IMR-90 (cell line): ENCODE results near the gene GJC1. TPM values are rescaled to one million over a fixed set of nuclear protein-coding genes. Genes with fewer than 3 reads are reported as not detected.

Experiments used
- ATAC-seq: fragments of 200-7000 bp; cut with Tn5 transposase; 2 replicates; pipeline ENCODE4 v1.9.1; 2020; ENCODE audit warnings: low read depth, mild to moderate bottlenecking, moderate library complexity
- BruUV-seq: library from RNA; stranded (reverse); fragments of 400-500 nt; replicated peaks from 2 replicates; lab custom pipeline; 2021; lab: Mats Ljungman, UMichigan
- CTCF ChIA-PET: fragments of 300-600 bp; formaldehyde crosslinking; extraction: SDS; loops from one replicate; lab custom pipeline; 2021; ENCODE audit warnings: antibody characterized with exemption; lab: Yijun Ruan, JAX
- POLR2A ChIA-PET: fragments of 300-600 bp; sonication (Branson Sonifier 250); formaldehyde crosslinking; loops from one replicate; lab custom pipeline; 2022; ENCODE audit warnings: antibody characterized with exemption; ENCODE audit not compliant: unreplicated experiment; lab: Charles Lee
- DNase-seq: peaks from one replicate; pipeline ENCODE4 v3.0.0; 2013
- H2AFZ ChIP-seq: replicated peaks from 2 replicates; pipeline ENCODE3; 2013; ENCODE audit warnings: low read length, mild to moderate bottlenecking; ENCODE audit not compliant: poor library complexity
- H2AK5ac ChIP-seq: 2 replicates; pipeline ENCODE4 v1.6.1; 2013; ENCODE audit warnings: low read depth, low read length, inconsistent platforms
- H2AK9ac ChIP-seq: replicated peaks from 2 replicates; pipeline ENCODE3; 2013; ENCODE audit warnings: mild to moderate bottlenecking, low read depth, low read length, moderate library complexity; ENCODE audit not compliant: poor library complexity
- H2BK120ac ChIP-seq: 2 replicates; pipeline ENCODE4 v1.6.1; 2013; ENCODE audit warnings: low read depth, low read length, inconsistent platforms
- H2BK15ac ChIP-seq: 3 replicates; pipeline ENCODE4 v1.6.1; 2013; ENCODE audit warnings: low read depth, low read length, inconsistent platforms
- H2BK20ac ChIP-seq: 2 replicates; pipeline ENCODE4 v1.6.1; 2013; ENCODE audit warnings: low read depth, mild to moderate bottlenecking, inconsistent platforms, low read length, moderate library complexity
- H2BK5ac ChIP-seq: 2 replicates; pipeline ENCODE4 v1.6.1; 2013; ENCODE audit warnings: mild to moderate bottlenecking, low read depth, low read length, inconsistent platforms; ENCODE audit not compliant: poor library complexity, severe bottlenecking
- H3K14ac ChIP-seq: replicated peaks from 2 replicates; pipeline ENCODE4 v1.6.1; 2013; ENCODE audit warnings: low read depth, low read length, inconsistent platforms
- H3K18ac ChIP-seq: 2 replicates; pipeline ENCODE4 v1.6.1; 2013; ENCODE audit warnings: low read depth, low read length, control low read depth
- H3K23ac ChIP-seq: 2 replicates; pipeline ENCODE4 v1.6.1; 2013; ENCODE audit warnings: low read depth, low read length, inconsistent platforms
- H3K27ac ChIP-seq: 2 replicates; pipeline ENCODE4 v1.5.1; 2013; ENCODE audit warnings: mild to moderate bottlenecking, control low read depth, low read length; ENCODE audit not compliant: insufficient read depth
- H3K27me3 ChIP-seq: 2 replicates; pipeline ENCODE4 v1.6.1; 2013; ENCODE audit warnings: low read length; ENCODE audit not compliant: control insufficient read depth, insufficient read depth
- H3K36me3 ChIP-seq: 2 replicates; pipeline ENCODE4 v1.6.1; 2013; ENCODE audit warnings: low read length, mixed read lengths; ENCODE audit not compliant: control insufficient read depth, insufficient read depth
- H3K4ac ChIP-seq: 2 replicates; pipeline ENCODE4 v1.6.1; 2013; ENCODE audit warnings: low read depth, low read length, inconsistent platforms
- H3K4me1 ChIP-seq: 2 replicates; pipeline ENCODE4 v1.6.1; 2013; ENCODE audit warnings: low read length, mixed read lengths; ENCODE audit not compliant: control insufficient read depth, insufficient read depth
- H3K4me2 ChIP-seq: 2 replicates; pipeline ENCODE4 v1.6.1; 2013; ENCODE audit warnings: low read depth, mild to moderate bottlenecking, control low read depth, low read length, moderate library complexity
- H3K4me3 ChIP-seq: 2 replicates; pipeline ENCODE4 v1.5.1; 2013; ENCODE audit warnings: low read depth, mild to moderate bottlenecking, control low read depth, low read length, moderate library complexity; ENCODE audit not compliant: insufficient read depth
- H3K56ac ChIP-seq: 2 replicates; pipeline ENCODE4 v1.6.1; 2013; ENCODE audit warnings: low read length, inconsistent platforms; ENCODE audit not compliant: insufficient read depth; ENCODE audit errors: extremely low read depth
- H3K79me1 ChIP-seq, 2 experiments: 2 replicates each; pipeline ENCODE4 v1.6.1; 2013; ENCODE audit warnings: low read length in 2 of 2, inconsistent platforms in 1 of 2, low read depth in 1 of 2
- H3K9ac ChIP-seq: 2 replicates; pipeline ENCODE4 v1.6.1; 2013; ENCODE audit warnings: low read depth, low read length, control low read depth
- H3K9me1 ChIP-seq: 2 replicates; pipeline ENCODE4 v1.6.1; 2013; ENCODE audit warnings: low read length, inconsistent platforms; ENCODE audit not compliant: insufficient read depth
- H3K9me3 ChIP-seq: 2 replicates; pipeline ENCODE4 v1.6.1; 2013; ENCODE audit warnings: low read length; ENCODE audit not compliant: control insufficient read depth, insufficient read depth
- H4K20me1 ChIP-seq: 2 replicates; pipeline ENCODE4 v1.6.1; 2013; ENCODE audit warnings: low read length, inconsistent platforms; ENCODE audit not compliant: insufficient read depth
- H4K5ac ChIP-seq: 2 replicates; pipeline ENCODE4 v1.6.1; 2013; ENCODE audit warnings: mild to moderate bottlenecking, low read depth, low read length, control low read depth
- H4K8ac ChIP-seq, 2 experiments: 2 replicates each; pipeline ENCODE4 v1.6.1; 2013; ENCODE audit warnings: low read depth in 2 of 2, low read length in 2 of 2, control low read depth in 1 of 2, inconsistent platforms in 1 of 2
- H4K91ac ChIP-seq: 2 replicates; pipeline ENCODE4 v1.6.1; 2013; ENCODE audit warnings: low read depth, low read length, inconsistent platforms; ENCODE audit not compliant: insufficient read depth
- BHLHE40 ChIP-seq: fragments of 150-350 bp; IDR thresholded peaks from 2 replicates; pipeline ENCODE4 v1.6.1; 2016; ENCODE audit warnings: mild to moderate bottlenecking, low read depth, low read length
- CEBPB ChIP-seq: IDR thresholded peaks from 2 replicates; pipeline ENCODE4 v1.6.1; 2012; ENCODE audit warnings: low read depth, low read length, improper control_type of control experiment
- CTCF ChIP-seq: conservative IDR thresholded peaks from 2 replicates; pipeline ENCODE4 v1.5.1; 2012; ENCODE audit warnings: mild to moderate bottlenecking, low read depth, low read length, improper control_type of control experiment
- MXI1 ChIP-seq: IDR thresholded peaks from 2 replicates; pipeline ENCODE4 v1.6.1; 2012; ENCODE audit warnings: low read depth, mild to moderate bottlenecking, low read length, moderate library complexity, borderline replicate concordance
- NFE2L2 ChIP-seq: fragments of 150-350 bp; IDR thresholded peaks from 2 replicates; pipeline ENCODE4 v1.6.1; 2016; ENCODE audit warnings: low read depth, mild to moderate bottlenecking, low read length
- RAD21 ChIP-seq: IDR thresholded peaks from 2 replicates; pipeline ENCODE4 v1.6.1; 2012; ENCODE audit warnings: low read length, improper control_type of control experiment
- RCOR1 ChIP-seq: IDR thresholded peaks from 2 replicates; pipeline ENCODE4 v1.6.1; 2012; ENCODE audit warnings: mild to moderate bottlenecking, low read length, improper control_type of control experiment; ENCODE audit not compliant: insufficient replicate concordance
- WGBS, 2 experiments: methylation state at CpG; one replicate each; pipeline versions ENCODE4 v1.1.5 to v1.1.7; 2013; ENCODE audit warnings: missing lambda C conversion rate in 2 of 2; ENCODE audit not compliant: insufficient read length in 1 of 2; ENCODE audit errors: extremely low coverage in 2 of 2; 5-methylcytosine and 5-hydroxymethylcytosine counted together
- dilution Hi-C: fragments of 300-500 bp; cut with HindIII; formaldehyde crosslinking; loops from one replicate; pipeline ENCODE4 v1.14.3; 2018; ENCODE audit warnings: low sequenced_read_pairs; ENCODE audit not compliant: unreplicated experiment
- in situ Hi-C: fragments of 300-500 bp; cut with MboI; formaldehyde crosslinking; loops from 3 replicates; pipeline ENCODE4 v1.14.3; 2019; ENCODE audit warnings: low sequenced_read_pairs, inconsistent platforms, mixed read lengths
- intact Hi-C: fragments of 100-400 bp; cut with micrococcal nuclease; formaldehyde crosslinking; loops from 2 replicates; pipeline ENCODE4 v1.10.0; 2022
- polyA plus RNA-seq, 3 experiments: library from polyadenylated mRNA; depleted of rRNA; stranded (reverse); fragments of >200 nt; gene quantifications; 2 replicates each; pipeline ENCODE4 v1.2.3, GENCODE V29; 2012; ENCODE audit warnings: low replicate concordance in 1 of 3
- total RNA-seq: library from RNA; depleted of rRNA; stranded (reverse); fragments of >200 nt; gene quantifications from 2 replicates; pipeline ENCODE4 v1.2.3, GENCODE V29; 2012
- TF ChIP-seq, protein P1 (sequence below): fragments of 150-350 bp; IDR thresholded peaks from 2 replicates; pipeline ENCODE4 v1.6.1; 2016; ENCODE audit warnings: low read depth, mild to moderate bottlenecking, low read length, moderate library complexity, borderline replicate concordance

The GJC1 gene
- total and polyA plus RNA-seq, 2 of the 4 experiments (the other 2 are of a cell fraction), result 23.9 to 69.7 TPM

DNA sequence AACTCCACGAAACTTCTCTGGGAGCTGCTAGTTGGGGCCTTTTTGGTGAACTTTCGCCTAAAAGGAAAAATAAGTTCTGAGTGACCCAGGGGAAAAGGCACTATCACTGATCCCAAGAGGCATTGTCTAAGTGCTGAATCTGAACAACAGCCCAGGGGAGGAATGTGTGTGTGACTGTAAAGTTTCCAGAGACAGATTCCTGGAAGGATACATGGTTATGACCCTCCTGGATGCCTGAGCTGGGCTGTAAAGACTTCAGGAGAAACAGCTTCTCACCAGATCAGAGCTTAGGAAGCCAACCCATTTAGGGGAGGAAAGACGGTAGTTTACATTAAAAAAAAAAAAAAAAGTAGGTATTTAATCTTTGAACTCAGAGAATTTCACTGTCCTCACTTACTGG lies 37.8 kb upstream of the GJC1 start:
- in situ Hi-C loops (no loop called here), dilution Hi-C loops (no loop called here), intact Hi-C loops (no loop called here)
- Histone ChIP-seq H3K27me3 (no peaks in the 10 kb centered on the region), H3K14ac (no peak overlapping the region), H3K4ac (no peak overlapping the region), H2BK120ac (no peak overlapping the region), H3K9me3 (no peaks in the 10 kb centered on the region), H3K23ac (no peak overlapping the region), H3K4me2 (no peak overlapping the region), H2BK15ac (no peak overlapping the region), H2AFZ (no peak overlapping the region), H3K4me1 (no peaks in the 10 kb centered on the region), H4K8ac (no peak overlapping the region), H3K9me1 (no peaks in the 10 kb centered on the region), H3K4me3 (no peak overlapping the region), H2BK20ac (no peak overlapping the region), H3K27ac (no peak overlapping the region), H4K20me1 (no peaks in the 10 kb centered on the region; the same call in 1 of the 2 replicates), H3K56ac (no peak overlapping the region), H2AK5ac (no peak overlapping the region), H3K79me1 (peaks cover 0 to 11% of the 10 kb centered on the region in 2 experiments; a peak in 1 of 4 replicates), H2AK9ac (no peak overlapping the region), H2BK5ac (no peak overlapping the region), H3K36me3 (peaks cover 50% of the 10 kb centered on the region), H4K91ac (no peak overlapping the region), H3K9ac (no peak overlapping the region), H4K5ac (no peak overlapping the region), H3K18ac (no peak overlapping the region)
- DNase-seq (no peak), ATAC-seq (no peak)
- WGBS, 2 experiments, result 100% methylated on average over 2 of the region's 3 CpGs; no CpG with 5 or more reads in 1 of the 2 experiments
- no peak for TF ChIP-seq CEBPB
- no peak for TF ChIP-seq BHLHE40
- no peak for TF ChIP-seq NFE2L2
- TF ChIP-seq, protein P1, sequence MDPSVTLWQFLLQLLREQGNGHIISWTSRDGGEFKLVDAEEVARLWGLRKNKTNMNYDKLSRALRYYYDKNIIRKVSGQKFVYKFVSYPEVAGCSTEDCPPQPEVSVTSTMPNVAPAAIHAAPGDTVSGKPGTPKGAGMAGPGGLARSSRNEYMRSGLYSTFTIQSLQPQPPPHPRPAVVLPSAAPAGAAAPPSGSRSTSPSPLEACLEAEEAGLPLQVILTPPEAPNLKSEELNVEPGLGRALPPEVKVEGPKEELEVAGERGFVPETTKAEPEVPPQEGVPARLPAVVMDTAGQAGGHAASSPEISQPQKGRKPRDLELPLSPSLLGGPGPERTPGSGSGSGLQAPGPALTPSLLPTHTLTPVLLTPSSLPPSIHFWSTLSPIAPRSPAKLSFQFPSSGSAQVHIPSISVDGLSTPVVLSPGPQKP, result no peak
- TF ChIP-seq RCOR1, result no peak
- no peak for TF ChIP-seq MXI1
- TF ChIP-seq RAD21, result no peak
- TF ChIP-seq CTCF, result no peak
- no TSS peak for BruUV-seq
- ChIA-PET POLR2A (no interaction called here), CTCF (interaction anchor here (3.6 to 4.8 kb wide), 2 partner anchors 11 to 89 kb away, joined by 18 to 25 read pairs; no protein-coding TSS in a partner anchor)
